Suprapubic skin (tissue), 4 donors: ENCODE results near the gene EPHA6. TPM values are rescaled to one million over a fixed set of nuclear protein-coding genes. Genes with fewer than 3 reads are reported as not detected.

ENCODE experiments used
- DNase-seq, 2 donors: peaks; one replicate each; pipeline ENCODE4 v3.0.0-alpha.2; 2019; ENCODE audit warnings: low spot score in 2 of 2
- H3K27ac ChIP-seq: fragments of 200-600 bp; sonication (generic); one replicate; pipeline ENCODE4 v1.5.1; 2019
- H3K27me3 ChIP-seq: fragments of 200-600 bp; sonication (generic); one replicate; pipeline ENCODE4 v1.5.1; 2019
- H3K36me3 ChIP-seq: fragments of 200-600 bp; sonication (generic); one replicate; pipeline ENCODE4 v1.5.1; 2019
- H3K4me1 ChIP-seq: fragments of 200-600 bp; sonication (generic); one replicate; pipeline ENCODE4 v1.5.1; 2019
- H3K4me3 ChIP-seq: fragments of 200-600 bp; sonication (generic); one replicate; pipeline ENCODE4 v1.5.1; 2019; ENCODE audit warnings: mild to moderate bottlenecking
- H3K9me3 ChIP-seq: fragments of 200-600 bp; sonication (generic); one replicate; pipeline ENCODE4 v1.5.1; 2019
- CTCF ChIP-seq, 2 donors: fragments of 200-600 bp in 1 of 2; fragments of 450-650 bp in 1 of 2; sonication (generic) in 1 of 2; IDR thresholded peaks; one replicate each; pipeline ENCODE4 v1.5.1; 2016 to 2019; ENCODE audit warnings: antibody characterized with exemption in 2 of 2, mild to moderate bottlenecking in 1 of 2, moderate library complexity in 1 of 2
- EP300 ChIP-seq: sonication (generic); formaldehyde crosslinking; IDR thresholded peaks from one replicate; pipeline ENCODE4 v1.6.1; 2017; ENCODE audit warnings: antibody characterized with exemption
- POLR2A ChIP-seq, 2 donors: fragments of 450-650 bp; IDR thresholded peaks; one replicate each; pipeline ENCODE4 v1.6.1; 2017; ENCODE audit warnings: antibody characterized with exemption in 2 of 2, mild to moderate bottlenecking in 2 of 2, moderate library complexity in 2 of 2
- POLR2AphosphoS5 ChIP-seq, 3 donors: sonication (generic); formaldehyde crosslinking; IDR thresholded peaks; one replicate each; pipeline ENCODE4 v1.6.1; 2017; ENCODE audit warnings: antibody characterized with exemption in 3 of 3
- WGBS: methylation state at CpG from one replicate; pipeline ENCODE4 v1.1.5; 2018; 5-methylcytosine and 5-hydroxymethylcytosine counted together
- total RNA-seq, 4 donors: library from RNA; depleted of rRNA; stranded (reverse); fragments of >200 nt; gene quantifications; one replicate each; pipeline ENCODE4 v1.1.0, GENCODE V29; 2016

The EPHA6 gene
- total RNA-seq, 4 donors from 2014 or later, result not detected

- TF ChIP-seq POLR2A (IDR thresholded peaks at IDR 0.05) (no peak), EP300 (no peak), CTCF (IDR thresholded peaks at IDR 0.05) (no peak)
- Histone ChIP-seq H3K36me3 (no peaks in the 10 kb centered on the region), H3K4me1 (no peaks in the 10 kb centered on the region), H3K4me3 (no peak overlapping the region), H3K27ac (no peak overlapping the region), H3K27me3 (no peaks in the 10 kb centered on the region), H3K9me3 (no peaks in the 10 kb centered on the region)
- 76% methylated on average over 4 of the region's 4 CpGs for WGBS
- no peak for DNase-seq
Observed at GRCh38 chr3:97197083-97197482, 382.7 kb downstream of the EPHA6 start.

GRCh38 chr3:97197830-97198229 lies 383.4 kb downstream of the EPHA6 start:
- H3K4me3 ChIP-seq, result no peak overlapping the region
- TF ChIP-seq EP300 (no peak), POLR2AphosphoS5 (IDR thresholded peaks at IDR 0.05) (no peak), CTCF (IDR thresholded peaks at IDR 0.05) (no peak), POLR2A (IDR thresholded peaks at IDR 0.05) (no peak)

GRCh38 chr3:97200387-97200786 lies 386.0 kb downstream of the EPHA6 start:
- 75% methylated on average over 3 of the region's 3 CpGs for whole genome bisulfite sequencing
- H3K27me3 ChIP-seq, result no peaks in the 10 kb centered on the region
- TF ChIP-seq CTCF (IDR thresholded peaks at IDR 0.05) (no peak), POLR2AphosphoS5 (IDR thresholded peaks at IDR 0.05) (no peak), POLR2A (IDR thresholded peaks at IDR 0.05) (no peak), EP300 (no peak)
- H3K9me3 ChIP-seq, result no peaks in the 10 kb centered on the region
- no peak for DNase-seq
- no peaks in the 10 kb centered on the region for H3K4me1 ChIP-seq
- no peak overlapping the region for H3K27ac ChIP-seq
- no peak overlapping the region for H3K4me3 ChIP-seq
- H3K36me3 ChIP-seq, result no peaks in the 10 kb centered on the region

More at GRCh38 chr3:97197830-97198229, 383.4 kb downstream of the EPHA6 start:
- Histone ChIP-seq H3K27me3 (no peaks in the 10 kb centered on the region), H3K4me1 (no peaks in the 10 kb centered on the region), H3K36me3 (no peaks in the 10 kb centered on the region), H3K9me3 (no peaks in the 10 kb centered on the region), H3K27ac (peak overlapping the region; percentile 10)
- WGBS, result 85% methylated on average over 1 of the region's 1 CpG
- DNase-seq, result no peak

GRCh38 chr3:97201814-97202213 lies 387.4 kb downstream of the EPHA6 start:
- no peaks in the 10 kb centered on the region for H3K4me1 ChIP-seq
- H3K27ac ChIP-seq, result no peak overlapping the region
- H3K4me3 ChIP-seq, result no peak overlapping the region
- H3K27me3 ChIP-seq, result no peaks in the 10 kb centered on the region
- DNase-seq, result no peak
- no peak for TF ChIP-seq EP300
- TF ChIP-seq POLR2AphosphoS5 (IDR thresholded peaks at IDR 0.05), result no peak
- TF ChIP-seq CTCF (IDR thresholded peaks at IDR 0.05), result no peak
- TF ChIP-seq POLR2A (IDR thresholded peaks at IDR 0.05), result no peak
- no peaks in the 10 kb centered on the region for H3K9me3 ChIP-seq
- 75% methylated on average over 2 of the region's 2 CpGs for WGBS
- no peaks in the 10 kb centered on the region for H3K36me3 ChIP-seq

- no peaks in the 10 kb centered on the region for H3K36me3 ChIP-seq
- H3K4me1 ChIP-seq, result peaks cover 6% of the 10 kb centered on the region
- no peak for DNase-seq
- 52% methylated on average over 1 of the region's 1 CpG for WGBS
- H3K27ac ChIP-seq, result no peak overlapping the region
- no peak overlapping the region for H3K4me3 ChIP-seq
- TF ChIP-seq POLR2AphosphoS5 (IDR thresholded peaks at IDR 0.05) (no peak), EP300 (no peak), POLR2A (IDR thresholded peaks at IDR 0.05) (no peak), CTCF (IDR thresholded peaks at IDR 0.05) (no peak)
- H3K27me3 ChIP-seq, result no peaks in the 10 kb centered on the region
- no peaks in the 10 kb centered on the region for H3K9me3 ChIP-seq
Observed at GRCh38 chr3:97228966-97229365, 414.6 kb downstream of the EPHA6 start.
